ENCODE data around the gene SLC6A5.

The SLC6A5 gene

DNA sequence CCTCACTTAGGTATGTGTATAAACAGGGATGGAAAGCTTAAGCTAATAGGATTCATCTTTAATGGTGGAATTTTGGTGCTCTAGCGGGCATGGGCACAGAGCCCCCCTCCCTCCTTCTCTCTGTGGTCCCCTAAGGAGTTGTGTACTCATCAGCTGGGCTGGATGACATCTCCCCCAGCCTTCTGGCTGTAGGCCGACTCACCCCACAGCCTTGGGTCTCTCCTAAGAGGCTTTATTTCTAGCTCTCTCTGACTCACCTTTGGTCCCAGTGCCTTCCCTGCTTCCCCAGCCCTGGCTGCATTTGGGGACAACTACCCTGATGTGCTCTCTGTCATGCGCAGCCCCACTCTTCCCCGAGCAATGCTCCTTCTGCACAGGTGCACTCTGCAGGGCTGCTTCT, 26.9 kb downstream of the SLC6A5 start:
- FAIRE-seq, result no peak

DNA sequence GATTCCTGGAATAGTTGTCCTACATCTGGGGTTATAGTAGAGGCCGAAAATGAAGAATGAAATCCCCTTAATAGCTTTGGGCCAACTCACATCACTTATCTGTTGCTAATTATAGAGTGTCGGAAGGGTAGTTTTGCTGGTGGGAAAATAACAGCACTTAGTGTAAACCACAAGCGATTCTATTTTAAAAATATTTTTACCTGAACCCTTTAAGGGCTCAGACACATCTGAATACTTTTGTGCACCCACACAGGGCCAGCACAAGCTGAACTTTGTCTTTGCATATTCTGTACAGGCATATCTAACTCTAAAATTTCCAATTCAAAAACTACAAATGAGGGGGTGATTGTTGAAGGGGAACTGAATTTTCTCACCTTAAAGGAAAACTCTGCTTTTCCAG, 27.6 kb downstream of the SLC6A5 start:
- FAIRE-seq, result no peak

DNA sequence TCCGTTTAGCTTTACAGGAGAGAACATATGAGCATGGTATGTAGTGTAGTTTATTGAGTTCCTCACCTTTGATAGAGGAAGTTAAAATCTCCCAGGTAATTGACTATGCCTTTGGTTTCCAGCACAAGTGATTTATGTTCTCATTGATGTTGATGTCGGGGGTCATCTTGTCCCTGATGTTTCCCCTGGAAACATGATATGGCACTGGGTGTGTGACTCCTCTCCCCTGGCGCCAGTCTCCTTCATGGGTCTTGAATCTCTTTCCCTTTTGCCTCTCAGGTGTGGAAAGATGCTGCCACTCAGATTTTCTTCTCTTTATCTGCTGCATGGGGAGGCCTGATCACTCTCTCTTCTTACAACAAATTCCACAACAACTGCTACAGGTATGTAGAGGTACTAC, 28.3 kb downstream of the SLC6A5 start:
- no peak for FAIRE-seq

DNA sequence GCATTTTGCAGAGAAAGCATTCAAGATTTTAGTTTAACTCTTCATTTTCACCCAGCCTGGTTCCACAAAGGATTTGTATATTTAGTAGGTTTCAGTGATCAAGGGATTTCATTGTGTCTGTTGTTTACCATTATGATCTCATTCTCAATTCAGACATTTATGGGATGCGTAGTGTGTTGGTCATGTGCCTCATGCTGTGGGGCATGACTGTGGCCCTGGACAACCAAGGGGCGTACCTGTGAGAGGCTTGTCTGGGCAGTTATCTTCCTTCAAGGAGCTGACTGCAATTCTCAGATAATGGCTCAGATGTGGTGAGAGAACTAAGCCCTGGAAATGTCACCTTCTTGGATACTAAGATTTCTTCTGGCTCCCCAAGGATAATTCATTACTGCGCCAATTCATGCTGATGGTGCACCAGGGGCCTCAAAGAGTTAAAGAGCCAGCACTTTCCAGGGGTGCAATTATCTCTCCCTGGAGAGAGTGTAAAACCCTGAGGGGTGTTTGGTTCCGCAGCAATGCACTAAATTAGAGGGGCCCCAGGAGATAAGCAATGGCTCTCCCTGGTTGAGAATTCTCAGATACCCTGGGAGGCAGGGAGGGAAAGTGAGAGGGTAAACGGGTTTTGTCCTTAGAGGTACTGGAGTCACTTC, 32.2 kb downstream of the SLC6A5 start:
- no peak for FAIRE-seq

DNA sequence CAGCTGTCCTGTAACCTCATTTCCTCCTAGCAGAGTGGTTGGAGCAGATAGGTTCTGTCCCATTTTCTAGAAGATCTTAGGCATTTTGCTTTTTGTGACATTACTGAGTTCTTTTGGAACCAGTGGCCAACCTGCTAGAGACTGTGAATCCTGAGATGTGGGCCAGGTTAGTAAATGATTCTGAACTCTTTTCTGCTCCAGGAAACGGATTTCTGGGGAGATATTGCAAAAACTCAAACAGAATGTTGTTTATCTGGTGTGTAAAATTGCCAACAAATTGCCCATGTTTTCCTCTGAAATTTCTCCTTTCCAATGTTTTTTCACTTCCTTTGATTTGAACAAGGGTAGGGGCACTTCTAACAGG, 32.7 kb downstream of the SLC6A5 start:
- FAIRE-seq, result no peak

DNA sequence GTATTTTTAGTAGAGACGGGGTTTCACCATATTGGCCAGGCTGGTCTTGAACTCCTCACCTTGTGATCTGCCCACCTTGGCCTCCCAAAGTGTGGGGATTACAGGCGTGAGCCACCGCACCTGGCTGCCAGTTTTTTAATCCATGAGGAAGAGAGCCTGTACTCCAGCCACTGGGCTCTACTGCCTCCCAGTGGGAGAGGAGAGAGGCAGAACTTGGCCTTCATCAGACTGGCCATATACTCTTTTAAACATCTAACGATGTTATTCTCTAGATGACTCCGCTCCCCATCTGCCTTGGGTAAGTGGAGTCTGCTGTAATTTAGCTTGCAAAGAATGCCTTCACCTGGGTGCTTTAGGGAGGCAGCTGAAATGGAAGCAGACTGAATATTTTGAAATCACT, 34.6 kb downstream of the SLC6A5 start:
- FAIRE-seq, result no peak

DNA sequence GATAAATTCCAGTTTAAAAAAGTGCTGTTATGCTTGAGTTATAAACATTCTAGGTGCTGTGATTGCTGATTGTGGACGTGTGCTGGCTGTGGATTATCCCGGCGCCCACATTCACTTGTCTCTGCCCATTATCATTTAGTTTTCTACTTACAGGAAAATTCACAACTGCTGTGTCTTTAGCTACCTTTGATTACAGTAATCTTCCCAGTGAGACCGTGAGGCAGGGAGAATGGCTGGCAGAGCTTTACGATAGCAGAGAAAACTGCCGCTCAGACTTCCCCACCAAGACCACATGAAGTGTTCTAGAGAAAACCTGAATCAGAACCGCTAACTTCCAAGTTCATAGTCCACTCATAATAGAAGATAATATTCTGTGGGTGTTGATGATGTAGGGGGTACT, 35.4 kb downstream of the SLC6A5 start:
- FAIRE-seq, result no peak

DNA sequence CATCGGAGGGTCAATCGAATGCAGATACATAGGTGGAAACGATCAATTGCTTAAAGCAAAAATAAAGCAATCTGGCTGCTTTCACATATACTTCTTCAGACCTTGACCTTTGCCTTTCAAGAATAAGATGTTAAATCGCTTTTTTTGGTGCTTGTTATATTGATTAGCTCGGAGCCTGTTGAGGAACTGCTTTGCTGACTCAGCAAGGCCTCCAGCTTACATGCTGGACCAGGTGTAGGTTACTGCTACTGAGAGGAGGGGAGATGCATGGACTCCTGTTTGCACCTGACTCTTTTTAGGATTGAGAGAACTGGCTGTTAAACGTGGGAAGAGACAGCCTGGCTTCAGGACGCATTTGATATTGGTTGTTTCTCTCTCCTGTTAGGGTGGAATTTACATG, 38.7 kb downstream of the SLC6A5 start:
- FAIRE-seq, result no peak

DNA sequence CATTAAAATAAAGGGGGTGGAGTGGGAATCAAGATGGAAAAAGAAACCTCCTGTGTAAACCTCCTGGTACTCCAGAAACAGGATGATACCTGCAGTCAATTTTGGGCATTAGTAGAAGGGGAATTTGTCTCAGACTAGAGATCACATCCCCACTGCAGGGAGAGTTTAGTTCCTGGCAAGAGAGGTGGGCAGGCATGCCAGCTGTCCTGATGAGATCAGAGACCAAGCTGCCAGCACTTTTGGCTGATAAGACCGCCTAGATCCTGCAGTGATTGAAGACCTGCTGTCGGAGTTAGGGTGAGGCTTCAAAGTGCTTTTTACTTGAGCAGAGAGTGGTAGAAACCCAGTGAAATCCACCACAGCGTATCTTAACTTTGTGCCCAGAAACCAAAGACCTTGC, 40.3 kb downstream of the SLC6A5 start:
- FAIRE-seq, result no peak

DNA sequence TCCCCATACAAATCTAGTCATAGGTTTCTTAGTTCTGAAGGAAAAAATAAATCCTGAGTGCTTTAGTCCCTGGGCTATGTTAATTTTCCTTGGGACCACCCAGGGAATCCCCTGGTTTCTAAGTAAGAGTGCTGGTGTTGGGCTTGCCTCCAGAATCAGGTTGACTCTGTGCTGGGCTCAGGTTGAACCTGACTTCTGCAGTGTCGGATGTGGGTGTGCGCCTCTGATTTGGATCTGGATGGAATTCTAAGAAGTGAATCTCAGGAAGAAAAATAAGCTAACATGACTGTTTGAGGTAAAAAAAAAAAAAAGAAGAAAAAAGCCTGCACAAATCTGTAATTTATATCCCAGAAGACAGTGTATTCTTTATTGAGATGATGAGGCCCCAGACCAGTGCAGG, 41.0 kb downstream of the SLC6A5 start:
- no peak for FAIRE-seq

DNA sequence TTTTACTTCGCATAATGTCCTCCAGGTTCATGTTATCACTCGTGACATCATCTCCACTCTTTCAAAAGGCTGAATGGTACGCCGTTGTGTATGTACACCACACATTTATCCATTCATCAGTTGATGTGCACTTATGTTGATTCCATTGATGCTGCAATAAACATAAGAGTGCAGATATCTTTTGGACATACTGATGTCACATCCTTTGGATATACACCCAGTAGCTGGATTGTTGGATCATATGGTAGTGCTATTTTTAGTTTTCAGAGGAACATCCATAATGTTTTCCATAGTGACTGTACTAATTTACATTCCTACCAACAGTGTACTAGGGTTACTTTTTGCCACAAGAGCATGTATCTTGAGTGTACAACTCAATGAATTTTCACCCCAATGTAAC, 45.0 kb downstream of the SLC6A5 start:
- no peak for FAIRE-seq

DNA sequence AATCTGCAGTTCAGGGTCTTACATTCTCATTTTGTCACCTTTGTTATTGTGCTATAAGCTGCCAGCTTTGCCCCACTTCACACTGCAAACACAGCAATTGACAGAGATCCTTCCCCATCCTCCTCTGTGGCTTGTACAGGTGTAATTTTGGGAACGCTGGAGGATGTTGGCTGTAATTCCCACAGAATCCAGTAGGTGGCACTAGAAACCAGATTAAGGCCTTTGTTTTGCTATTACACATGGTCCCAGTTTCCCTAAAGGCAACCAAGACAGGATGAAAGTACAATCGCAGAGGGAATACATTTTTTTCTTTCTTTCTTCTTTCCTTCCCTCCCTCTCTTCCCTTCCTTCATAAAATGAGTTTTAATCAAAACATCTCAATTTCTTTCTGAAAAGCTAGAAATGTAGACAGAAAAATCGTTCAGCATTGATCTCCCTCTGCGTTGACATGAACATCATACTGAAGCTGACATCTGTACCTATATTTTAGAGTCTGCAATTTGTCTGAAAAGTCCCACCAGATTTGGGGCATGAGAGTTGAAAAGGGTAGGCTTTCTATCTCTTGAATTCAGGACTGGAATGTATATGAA, 48.7 kb downstream of the SLC6A5 start:
- FAIRE-seq, result peak; percentile 78

DNA sequence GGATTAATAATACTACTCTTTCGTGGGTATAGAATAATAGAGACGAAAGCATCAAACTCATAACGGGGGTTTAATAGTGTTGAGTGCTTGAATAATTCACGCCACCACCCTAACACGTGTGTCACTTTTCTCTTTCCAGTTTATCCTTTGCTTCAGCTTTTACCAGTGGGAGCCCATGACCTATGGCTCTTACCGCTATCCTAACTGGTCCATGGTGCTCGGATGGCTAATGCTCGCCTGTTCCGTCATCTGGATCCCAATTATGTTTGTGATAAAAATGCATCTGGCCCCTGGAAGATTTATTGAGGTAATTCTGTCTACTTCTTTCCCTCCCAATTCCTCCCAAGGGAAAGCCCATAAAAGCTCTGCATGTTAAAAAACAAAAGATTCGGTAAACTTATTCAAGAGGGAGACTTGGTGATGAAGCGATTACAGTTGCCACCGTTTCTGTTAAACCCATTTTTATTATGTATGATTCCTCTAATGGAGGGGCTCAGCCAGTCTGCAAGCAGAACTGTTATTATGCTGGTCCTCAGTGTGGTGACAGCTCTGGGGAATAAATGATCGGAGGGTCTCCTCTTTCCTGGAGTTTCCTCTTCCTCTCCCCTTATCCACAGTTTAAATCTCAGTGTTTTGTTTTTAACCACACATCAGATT, 52.9 kb downstream of the SLC6A5 start:
- no peak for FAIRE-seq

DNA sequence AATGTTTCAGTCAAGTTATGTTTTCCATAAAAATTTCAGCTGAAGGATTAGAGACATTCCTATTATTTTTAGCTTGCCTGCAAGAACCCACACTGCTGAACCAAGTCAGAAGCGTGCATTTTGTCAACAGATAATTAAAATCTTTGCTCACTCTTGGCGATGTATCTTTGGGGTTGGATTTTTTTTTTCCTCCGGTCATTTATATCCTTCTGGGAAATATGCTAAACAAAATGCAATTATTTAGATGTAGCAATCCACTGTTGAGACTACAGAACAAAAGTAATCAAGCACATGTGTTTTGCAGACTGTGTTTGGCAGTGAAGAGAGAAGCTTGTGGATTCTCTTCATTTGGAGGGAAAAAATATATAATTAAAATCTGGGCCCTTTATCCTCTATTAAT, 54.6 kb downstream of the SLC6A5 start:
- FAIRE-seq, result no peak

DNA sequence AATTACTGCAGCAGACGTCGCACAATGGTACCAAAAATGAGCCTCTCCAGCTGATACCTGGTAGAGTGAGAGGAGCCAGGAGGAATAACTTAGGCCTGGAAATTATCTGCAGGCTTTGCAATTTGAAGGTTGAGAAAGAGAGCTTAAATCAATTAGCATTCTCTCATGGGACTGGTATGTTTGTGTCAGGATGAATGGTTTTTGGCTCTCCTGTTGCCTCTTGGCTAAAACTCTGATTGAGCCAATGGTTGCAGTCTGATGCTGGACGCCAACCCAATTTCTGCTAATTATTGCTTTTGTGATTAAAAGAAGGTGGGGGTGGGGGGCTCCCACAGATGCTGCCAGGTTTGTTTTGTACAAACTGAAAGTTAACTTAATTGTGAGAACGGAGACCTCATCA, 57.5 kb downstream of the SLC6A5 start:
- no peak for FAIRE-seq

DNA sequence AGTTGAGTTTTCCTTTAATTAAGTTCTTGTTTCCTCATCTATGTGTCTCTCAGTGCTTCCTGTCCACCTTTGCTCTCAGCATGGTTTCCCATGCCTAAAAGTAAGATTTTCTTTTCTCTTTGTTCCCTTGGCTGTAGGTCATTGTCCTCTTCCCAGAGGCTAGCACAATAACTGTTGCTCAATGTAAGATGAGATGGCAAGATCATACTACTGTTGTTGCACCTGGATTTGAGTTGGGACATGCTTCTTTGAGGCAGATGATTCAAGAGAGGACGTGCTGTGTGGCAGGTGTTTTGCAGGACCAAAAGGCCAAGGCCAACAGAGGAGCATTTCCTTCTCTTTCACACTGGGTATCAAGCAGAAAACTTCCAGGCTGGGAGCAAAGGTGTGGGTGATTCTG, 58.7 kb downstream of the SLC6A5 start:
- FAIRE-seq, result no peak

DNA sequence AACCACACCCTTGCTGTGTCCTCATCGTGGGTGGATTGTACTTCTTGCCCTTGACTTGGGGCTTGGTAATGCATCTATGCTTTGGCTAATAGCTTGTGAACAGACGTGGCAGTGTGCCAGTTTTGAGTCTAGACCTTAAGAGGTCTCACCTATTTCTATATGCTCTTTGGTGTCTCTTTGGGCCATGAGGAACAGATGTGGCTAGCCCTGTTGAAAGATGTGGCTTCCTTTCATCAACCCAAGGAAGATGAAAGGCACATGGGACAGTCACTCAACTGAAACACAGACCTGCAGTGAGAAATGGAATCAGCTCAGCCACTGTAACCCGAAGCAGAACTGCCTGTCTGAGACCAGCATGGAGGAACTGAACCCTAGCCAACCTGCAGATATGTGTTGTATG, 62.0 kb downstream of the SLC6A5 start:
- no peak for FAIRE-seq

DNA sequence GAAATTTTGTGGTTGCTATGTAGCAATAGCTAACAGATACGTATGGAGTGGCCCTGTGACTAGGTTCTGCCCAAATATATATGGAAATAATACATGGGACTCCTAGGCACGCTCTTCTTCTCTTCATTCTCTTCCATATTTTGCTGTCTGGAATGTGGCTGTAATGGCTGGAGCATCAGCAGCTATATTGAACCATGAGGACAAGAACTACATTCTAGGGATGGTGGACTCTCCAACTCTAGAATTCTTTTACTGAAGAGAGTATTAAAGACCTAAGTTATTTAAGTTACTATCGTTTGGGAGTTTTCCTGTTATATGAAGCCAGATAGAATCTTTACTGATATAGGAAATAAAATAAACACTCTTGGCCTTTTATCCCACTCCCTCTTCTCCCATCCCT, 62.4 kb downstream of the SLC6A5 start:
- no peak for FAIRE-seq

DNA sequence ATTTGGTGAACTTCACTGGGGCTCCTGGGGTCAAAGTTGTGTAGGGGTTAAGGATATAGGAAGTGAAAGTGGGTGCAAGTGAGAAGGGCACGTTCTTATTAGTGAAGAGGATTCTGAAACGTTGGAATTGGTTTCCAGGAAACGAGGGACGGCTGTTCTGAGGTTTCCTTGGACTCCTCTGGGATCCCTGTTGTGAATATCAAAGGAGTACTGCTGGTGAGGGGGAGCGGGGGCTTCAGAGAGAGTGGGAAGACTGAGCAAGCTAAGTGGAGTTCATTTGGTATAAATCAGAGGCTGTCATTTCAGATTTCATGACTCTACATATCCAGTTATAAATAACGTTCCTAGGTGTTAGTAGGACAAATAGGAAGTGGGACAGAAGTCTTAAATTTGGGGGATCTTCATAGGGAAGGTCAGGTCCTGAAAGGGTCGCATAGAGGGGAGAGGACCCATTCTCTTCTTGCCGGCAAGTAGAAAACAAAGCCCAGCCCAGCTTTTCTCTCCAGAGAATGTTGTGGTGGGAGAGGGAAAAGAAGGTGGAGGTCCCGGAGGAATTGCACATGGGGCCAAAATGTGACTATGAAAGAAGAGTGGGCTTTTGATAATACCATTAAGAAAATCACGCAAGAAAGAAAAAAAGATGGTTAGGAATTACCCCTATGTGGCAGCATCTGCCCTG, 68.9 kb downstream of the SLC6A5 start:
- no peak for FAIRE-seq

DNA sequence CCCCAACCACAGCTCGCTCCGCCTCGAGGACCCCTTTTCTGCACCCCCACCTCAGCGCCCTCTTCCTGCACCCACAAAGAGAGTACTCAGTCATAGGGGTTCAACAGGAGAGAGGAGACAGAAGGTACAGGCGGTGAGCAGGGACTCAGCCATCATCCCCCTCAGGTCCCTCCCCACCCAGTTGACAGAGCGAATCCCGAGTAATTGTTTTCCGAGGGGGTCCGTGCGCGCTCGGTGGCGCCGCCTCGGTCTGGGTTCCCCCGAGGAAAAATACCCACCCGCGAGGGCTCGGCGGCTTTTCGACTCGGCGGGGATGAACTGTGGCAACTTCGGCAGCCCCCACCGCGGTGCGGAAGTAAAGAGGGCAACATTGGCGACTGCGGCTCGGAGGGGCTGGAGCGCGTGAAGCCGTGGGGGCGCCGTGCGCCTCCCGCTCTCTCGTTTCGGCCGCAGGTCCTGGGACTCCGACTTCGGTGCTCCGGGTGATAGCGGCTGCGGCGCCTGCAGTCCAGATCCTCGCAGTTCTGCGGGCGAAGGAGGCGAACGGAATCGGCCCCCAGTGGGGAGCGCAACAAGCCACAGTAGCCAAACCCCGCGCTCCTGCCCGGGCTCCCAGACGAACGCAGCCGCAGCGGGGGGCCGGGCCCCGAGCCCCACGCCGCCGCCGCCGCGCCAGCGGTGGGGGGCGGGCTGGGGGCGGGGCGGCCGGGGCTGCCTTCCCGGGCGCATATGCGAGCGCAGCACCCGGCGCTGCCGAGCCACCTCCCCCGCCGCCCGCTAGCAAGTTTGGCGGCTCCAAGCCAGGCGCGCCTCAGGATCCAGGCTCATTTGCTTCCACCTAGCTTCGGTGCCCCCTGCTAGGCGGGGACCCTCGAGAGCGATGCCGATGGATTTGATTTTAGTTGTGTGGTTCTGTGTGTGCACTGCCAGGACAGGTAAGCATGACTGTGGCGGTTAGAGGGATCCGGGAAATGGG, 69.7 kb downstream of the SLC6A5 start, which contains the start of gene NELL1:
Gene NELL1 (plus strand): TSS at position 743 of the 976 bp plus-strand sequence.
- FAIRE-seq, result no peak

DNA sequence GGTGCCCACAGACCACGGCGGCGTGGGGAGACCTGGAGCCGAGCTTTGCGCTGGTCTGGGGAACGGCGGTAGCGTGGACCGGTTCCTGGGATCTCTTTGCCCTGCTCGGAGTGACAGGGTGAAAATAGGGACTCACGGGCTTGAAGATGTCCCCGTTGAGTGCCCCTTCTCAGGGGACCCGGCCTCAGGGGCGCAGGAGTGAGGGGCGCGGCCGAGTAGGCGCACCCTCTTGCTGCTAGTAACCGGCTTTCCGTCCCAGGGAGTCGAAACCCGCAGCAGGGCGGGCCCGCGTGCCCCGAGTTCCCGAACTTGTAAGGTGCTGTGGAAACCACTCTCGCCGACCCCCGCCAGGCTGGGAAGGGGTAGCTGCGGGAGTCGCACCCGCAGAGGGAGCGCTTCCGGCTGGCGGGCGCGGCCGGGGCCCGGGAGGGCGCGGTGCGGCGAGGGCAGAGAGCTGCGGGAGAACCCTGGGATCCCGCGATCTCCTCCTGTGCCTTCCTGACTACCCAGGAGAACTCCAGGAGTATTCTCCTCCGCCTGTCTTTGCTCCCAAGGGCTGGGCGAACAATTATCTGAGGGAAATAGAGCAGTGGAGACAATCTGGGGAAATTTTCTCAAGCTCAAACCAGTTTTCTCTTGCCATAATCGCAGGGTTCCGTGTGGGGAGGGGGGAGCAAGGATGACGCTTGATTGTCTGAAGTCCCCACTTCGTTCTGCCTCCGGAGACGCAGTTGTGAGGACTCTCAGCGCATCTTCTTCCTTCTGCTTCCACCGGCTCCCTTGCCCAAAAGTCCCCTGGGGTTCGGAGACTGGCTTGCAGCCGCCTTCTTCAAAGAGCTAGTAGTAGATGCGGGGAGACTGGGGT, 70.6 kb downstream of the SLC6A5 start:
- no peak for FAIRE-seq

DNA sequence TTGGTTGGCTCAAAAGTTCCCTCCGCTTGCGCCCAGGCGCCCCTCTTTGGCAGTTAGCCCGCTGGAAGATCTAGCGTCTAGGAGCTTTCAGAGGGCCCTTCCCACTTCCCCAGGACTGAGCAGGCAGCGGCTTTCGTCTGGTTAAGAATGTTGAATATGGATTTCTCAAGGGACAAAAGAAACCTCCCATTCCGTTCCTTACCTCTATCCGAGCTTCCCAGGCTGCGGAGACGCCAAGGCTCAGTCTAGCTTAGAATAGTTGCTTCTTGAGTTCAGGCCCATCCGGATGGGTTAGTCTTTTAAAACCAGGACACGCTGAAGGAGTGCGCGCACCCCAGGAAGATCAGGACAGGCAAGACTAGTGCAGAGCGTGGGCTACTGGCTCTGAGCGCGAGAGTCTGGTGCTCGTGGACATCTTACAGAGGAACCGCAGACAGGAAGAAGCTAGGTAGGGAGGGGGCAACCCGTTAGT, 71.6 kb downstream of the SLC6A5 start:
- FAIRE-seq, result no peak

Measured in A204.1 (cell line).